LNCAP (cell line): ENCODE data around the gene PMEPA1.

ENCODE experiments used
- CTCF ChIP-seq: fragments of 450-650 bp; IDR thresholded peaks from 2 replicates; pipeline ENCODE4 v1.5.1; 2017; ENCODE audit warnings: mild to moderate bottlenecking

PMEPA1 gene

DNA sequence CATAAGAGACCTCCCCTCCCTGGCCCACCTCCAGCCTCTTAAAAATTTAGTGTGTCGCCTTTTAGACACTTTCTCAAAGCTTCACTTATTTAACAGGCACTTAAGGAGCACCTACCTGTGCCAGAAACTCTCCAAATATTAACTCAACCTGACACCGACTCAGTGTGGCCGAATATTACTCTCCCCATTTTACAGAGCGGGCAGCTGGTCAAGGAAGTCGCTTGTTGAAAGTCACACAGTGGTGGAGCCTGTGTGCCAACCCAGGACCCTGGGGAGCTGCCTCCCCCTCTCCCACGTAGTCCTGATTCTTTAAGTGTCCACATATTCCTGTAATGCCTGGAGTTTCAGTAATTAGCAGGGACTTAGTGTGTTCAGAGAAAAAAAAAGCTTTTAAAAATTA, 1.0 kb upstream of the PMEPA1 start:
- TF ChIP-seq CTCF = no peak

DNA sequence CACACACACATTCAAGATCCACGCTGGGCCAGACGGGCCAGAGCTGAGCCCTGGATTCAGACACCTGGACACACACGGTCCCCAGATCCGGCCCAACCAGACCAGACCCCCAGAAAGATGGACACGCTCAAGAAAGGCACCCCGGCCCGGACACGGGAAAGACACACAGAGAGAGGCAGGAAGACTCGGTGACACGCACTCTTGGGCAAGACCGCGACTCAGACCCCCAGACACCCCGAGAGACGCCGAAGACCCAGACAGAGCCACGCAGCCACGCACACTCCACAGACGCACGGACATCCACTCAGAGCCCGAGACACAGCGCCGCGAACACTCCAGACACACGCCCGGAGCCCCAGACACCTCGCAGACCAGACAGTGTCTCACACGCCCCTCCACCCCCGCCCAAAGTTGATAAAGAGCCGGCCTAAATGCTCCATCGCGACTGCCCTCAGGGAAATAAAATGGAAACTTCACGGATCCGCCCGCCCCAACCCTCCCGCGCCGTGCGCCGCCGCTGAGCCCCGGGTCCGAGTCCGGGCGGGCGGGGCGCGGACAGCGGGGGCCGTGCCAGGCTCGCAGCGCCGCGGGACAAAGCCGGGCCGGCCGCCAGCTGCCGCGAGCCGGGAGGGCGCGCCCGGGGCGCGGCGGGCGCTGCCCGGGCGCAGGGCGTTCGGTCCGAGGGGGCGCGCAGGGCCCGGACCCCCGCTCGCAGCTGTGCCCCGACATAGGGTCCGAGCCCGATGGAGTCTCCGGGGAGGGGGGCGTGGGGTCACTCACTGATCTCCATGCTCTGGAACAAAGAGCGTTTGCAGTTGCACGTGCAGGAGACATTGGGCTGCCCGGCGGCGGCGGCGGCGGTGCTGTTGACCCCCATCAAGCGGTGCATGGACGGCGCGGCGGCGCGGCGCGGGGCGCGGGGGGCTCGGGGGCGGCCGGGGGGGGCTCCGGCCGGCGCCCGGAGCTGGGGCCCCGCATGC, 831 bp downstream of the PMEPA1 start:
- TF ChIP-seq CTCF = no peak

GRCh38 chr20:57707849-57708693, 1.7 kb downstream of the PMEPA1 start:
- TF ChIP-seq CTCF = no peak

DNA sequence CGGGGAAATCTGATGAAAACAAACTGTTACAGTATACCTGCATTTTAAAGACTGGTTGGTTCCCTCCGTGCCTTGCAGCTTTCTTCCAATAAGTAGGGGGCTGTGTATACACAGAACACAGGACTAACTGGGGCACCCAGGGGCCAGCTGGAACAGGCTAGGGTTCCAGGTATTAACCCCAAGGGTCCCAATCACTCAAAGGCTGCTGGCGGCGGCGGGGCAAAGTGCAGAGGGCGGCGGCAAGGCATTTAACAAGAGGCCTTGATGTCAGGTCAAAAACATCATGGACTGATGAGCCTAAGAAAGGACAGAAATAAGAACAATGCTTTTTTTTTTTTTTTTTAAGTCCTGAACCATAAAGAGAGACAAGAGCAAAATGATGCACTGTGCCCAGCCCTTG, 2.5 kb downstream of the PMEPA1 start:
- no peak for TF ChIP-seq CTCF

- no peak for TF ChIP-seq CTCF
Measured at GRCh38 chr20:57705127-57705899, 4.5 kb downstream of the PMEPA1 start.

- no peak for TF ChIP-seq CTCF
Measured at GRCh38 chr20:57704245-57704644, 5.6 kb downstream of the PMEPA1 start.

GRCh38 chr20:57703013-57703412, 6.8 kb downstream of the PMEPA1 start:
- TF ChIP-seq CTCF = no peak
